ENCODE data around the gene OAS2.

OAS2 gene

GRCh38 chr12:112978163-112979040 is at the start of gene OAS2:
TSS of gene OAS2 (plus strand) at chr12:112978519. CDS start at chr12:112978609, 90 bp downstream.
- peak; percentile 84 for DNase-seq (ENCODE audit: low read depth)
- peak within 1 kb of the TSS; percentile 62 for H3K4me3 ChIP-seq (ENCODE audit: low read length)
- TF ChIP-seq CTCF (conservative IDR thresholded peaks at IDR 0.05; ENCODE audit: low read length), result no peak

DNA sequence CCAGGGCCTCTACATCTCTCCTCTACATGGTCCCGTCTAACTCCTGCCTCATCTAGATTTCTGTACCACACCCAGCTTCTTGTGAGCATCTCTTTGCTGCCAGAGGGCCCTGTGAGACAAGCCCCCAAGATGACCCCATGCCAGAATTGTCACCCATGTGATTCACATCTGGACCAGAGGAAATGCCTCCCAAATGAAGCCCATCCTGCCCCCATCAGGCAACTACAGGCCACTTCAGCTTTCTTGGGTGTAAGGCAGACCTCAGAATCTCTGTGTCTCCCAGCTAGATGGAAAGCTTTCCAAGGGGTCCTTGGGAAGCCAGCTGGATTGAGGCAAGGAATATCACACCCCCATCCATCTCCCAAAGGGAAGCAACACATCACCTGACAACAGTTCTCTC is 49.3 kb upstream of the OAS2 start:
- DNase-seq (ENCODE audit: low read depth), result no peak
- no peak for TF ChIP-seq CTCF (conservative IDR thresholded peaks at IDR 0.05; ENCODE audit: low read length)
- no peak overlapping the region for H3K4me3 ChIP-seq (ENCODE audit: low read length)

DNA sequence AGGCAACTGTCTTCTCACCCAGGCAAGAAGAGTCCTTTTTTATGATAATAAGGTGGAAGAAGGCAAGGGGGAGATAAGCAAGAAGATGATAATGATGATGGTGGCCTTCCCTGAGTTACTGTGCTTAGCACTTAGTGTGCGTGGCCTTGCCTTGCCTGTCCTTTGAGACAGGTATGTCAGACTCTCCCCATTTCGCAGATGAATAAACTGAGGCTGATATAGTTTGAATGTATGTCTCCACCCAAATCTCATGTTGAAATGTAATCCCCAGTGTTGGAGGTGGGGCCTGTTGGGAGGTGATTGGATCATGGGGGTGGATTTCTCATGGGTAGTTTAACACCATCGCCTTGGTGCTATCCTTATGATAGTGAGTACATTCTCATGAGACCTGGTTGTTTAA is 48.6 kb upstream of the OAS2 start:
- no peak for TF ChIP-seq CTCF (conservative IDR thresholded peaks at IDR 0.05; ENCODE audit: low read length)
- DNase-seq (ENCODE audit: low read depth), result no peak
- H3K4me3 ChIP-seq (ENCODE audit: low read length), result no peak overlapping the region

DNA sequence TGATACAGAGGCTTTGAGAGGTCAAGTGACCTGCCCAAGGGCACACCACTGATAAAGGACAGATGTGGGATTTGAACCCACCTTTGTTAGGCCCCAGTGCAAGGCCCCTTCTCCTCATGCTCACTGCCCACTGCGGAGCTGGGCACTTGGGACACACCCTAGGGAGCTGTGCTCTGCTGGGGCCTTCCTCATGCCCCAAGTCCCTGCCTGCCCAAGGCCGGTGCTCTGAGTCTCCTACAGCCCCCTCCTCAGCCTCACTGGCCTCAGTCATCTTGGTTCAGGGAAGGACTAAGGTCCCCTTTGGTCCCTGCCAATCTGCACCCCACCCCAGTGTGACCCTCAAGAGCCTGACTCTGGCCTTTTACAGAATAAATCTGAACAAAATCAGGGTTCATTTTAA is 48.0 kb upstream of the OAS2 start:
- DNase-seq (ENCODE audit: low read depth), result no peak
- no peak overlapping the region for H3K4me3 ChIP-seq (ENCODE audit: low read length)
- no peak for TF ChIP-seq CTCF (conservative IDR thresholded peaks at IDR 0.05; ENCODE audit: low read length)

DNA sequence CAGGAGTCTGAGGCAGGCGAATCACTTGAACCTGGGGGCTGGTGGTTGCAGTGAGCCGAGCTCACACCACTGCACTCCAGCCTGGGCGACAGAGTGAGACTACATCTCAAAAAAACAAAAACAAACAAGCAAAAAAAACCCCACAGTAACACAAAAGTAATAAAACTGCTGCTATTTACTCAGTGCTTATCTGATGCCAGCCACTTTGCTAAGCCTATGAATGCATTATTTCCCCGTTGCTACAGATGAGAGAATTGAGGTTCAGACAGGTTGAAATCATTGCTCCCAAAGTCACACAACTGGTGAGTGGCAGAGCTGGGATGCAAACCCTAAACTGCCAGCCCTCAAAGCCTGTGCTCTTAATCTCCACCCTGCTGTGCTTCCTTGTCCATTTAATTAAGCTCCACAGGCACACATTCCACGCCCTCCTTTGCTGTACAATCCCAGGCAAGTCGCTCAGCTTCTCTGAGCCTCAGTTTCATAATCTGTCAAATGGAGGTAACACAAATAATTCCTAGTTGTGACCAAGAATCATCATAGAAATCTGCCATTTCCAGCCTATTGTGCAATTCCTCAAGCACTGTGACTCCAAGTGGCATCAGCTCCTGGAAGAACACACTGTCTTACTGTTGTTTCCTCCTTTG is 45.7 kb upstream of the OAS2 start:
- no peak overlapping the region for H3K4me3 ChIP-seq (ENCODE audit: low read length)
- no peak for TF ChIP-seq CTCF (conservative IDR thresholded peaks at IDR 0.05; ENCODE audit: low read length)
- DNase-seq (ENCODE audit: low read depth), result no peak

DNA sequence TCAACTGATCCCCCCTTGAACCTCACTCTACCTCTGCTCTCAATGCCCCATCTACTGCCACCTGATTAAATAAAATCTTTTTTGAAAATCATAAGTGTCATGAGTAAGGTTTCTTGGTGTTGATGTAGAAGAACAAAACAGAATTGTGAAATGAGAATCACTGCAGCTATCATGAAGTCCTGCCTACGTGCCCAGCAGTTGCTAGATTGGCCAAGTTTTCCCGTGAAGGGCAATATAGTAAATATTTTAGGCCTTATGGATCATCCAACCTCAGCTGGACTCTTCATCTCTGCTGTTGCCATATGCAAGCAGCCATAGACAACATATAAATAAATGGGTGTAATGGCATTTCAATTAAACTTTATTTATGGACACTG is 45.2 kb upstream of the OAS2 start:
- TF ChIP-seq CTCF (conservative IDR thresholded peaks at IDR 0.05; ENCODE audit: low read length), result no peak
- no peak for DNase-seq (ENCODE audit: low read depth)
- H3K4me3 ChIP-seq (ENCODE audit: low read length), result no peak overlapping the region

DNA sequence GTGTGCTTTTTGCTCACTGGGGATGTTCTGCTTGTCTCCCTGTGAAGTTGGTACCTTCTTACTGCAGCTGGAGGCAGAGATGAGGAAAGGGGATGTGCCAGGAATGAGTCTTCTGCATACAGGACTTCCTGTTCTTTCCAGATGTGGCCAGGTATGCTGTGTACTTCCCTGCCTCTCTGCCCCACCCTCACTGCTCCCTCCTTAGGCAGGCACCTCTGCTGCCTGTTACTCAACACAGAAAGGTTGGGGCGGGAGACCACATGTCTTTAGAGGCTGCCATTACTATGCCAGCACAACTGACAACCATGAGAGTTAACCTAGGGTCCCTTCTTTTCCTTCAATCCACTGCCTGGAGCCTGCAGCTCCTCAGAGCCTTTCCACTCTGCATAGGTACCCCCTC is 42.1 kb upstream of the OAS2 start:
- no peak overlapping the region for H3K4me3 ChIP-seq (ENCODE audit: low read length)
- TF ChIP-seq CTCF (conservative IDR thresholded peaks at IDR 0.05; ENCODE audit: low read length), result no peak
- DNase-seq (ENCODE audit: low read depth), result no peak
